ENCODE data around the gene GCN1.

GCN1 gene

GRCh38 chr12:120110550-120111501 lies 83.7 kb downstream of the GCN1 start:
- DNase-seq: no peak

GRCh38 chr12:120109570-120110267 lies 84.8 kb downstream of the GCN1 start:
- DNase-seq: no peak

GRCh38 chr12:120106151-120106550 lies 88.4 kb downstream of the GCN1 start:
- DNase-seq: no peak

- no peak for DNase-seq
Observed at GRCh38 chr12:120103371-120103770, 91.1 kb downstream of the GCN1 start.

- no peak for DNase-seq
Observed at GRCh38 chr12:120103044-120103338, 91.5 kb downstream of the GCN1 start.

GRCh38 chr12:120102189-120103043 lies 92.1 kb downstream of the GCN1 start:
- DNase-seq: no peak

GRCh38 chr12:120101617-120102016 lies 92.9 kb downstream of the GCN1 start:
- no peak for DNase-seq

- no peak for DNase-seq
Observed at GRCh38 chr12:120101182-120101581, 93.3 kb downstream of the GCN1 start.

- no peak for DNase-seq
Observed at GRCh38 chr12:120100630-120101029, 93.9 kb downstream of the GCN1 start.

GRCh38 chr12:120099738-120100137 lies 94.8 kb downstream of the GCN1 start:
- no peak for DNase-seq

- DNase-seq: no peak
Observed at GRCh38 chr12:120098756-120099470, 95.6 kb downstream of the GCN1 start.

- no peak for DNase-seq
Observed at GRCh38 chr12:120096671-120097202, 97.8 kb downstream of the GCN1 start.

- no peak for DNase-seq
Observed at GRCh38 chr12:120095736-120096135, 98.8 kb downstream of the GCN1 start.

- DNase-seq: no peak
Observed at GRCh38 chr12:120095331-120095730, 99.2 kb downstream of the GCN1 start.

- no peak for DNase-seq
Observed at GRCh38 chr12:120094485-120094884, 100.0 kb downstream of the GCN1 start.

- DNase-seq: no peak
Observed at GRCh38 chr12:120093592-120094355, 100.7 kb downstream of the GCN1 start.

- no peak for DNase-seq
Observed at GRCh38 chr12:120093336-120093591, 101.3 kb downstream of the GCN1 start.

- no peak for DNase-seq
Observed at GRCh38 chr12:120092551-120093335, 101.8 kb downstream of the GCN1 start.

- DNase-seq: no peak
Observed at GRCh38 chr12:120091371-120092090, 103.0 kb downstream of the GCN1 start.

GRCh38 chr12:120090626-120091295 lies 103.8 kb downstream of the GCN1 start:
- no peak for DNase-seq
